ENCODE results near the gene CARS2.
"Not testable (repeated sequence)": the region's sequence is repeated elsewhere in the genome, so short reads cannot be mapped to it uniquely, and the experiment has no call there.

Gene CARS2

DNA sequence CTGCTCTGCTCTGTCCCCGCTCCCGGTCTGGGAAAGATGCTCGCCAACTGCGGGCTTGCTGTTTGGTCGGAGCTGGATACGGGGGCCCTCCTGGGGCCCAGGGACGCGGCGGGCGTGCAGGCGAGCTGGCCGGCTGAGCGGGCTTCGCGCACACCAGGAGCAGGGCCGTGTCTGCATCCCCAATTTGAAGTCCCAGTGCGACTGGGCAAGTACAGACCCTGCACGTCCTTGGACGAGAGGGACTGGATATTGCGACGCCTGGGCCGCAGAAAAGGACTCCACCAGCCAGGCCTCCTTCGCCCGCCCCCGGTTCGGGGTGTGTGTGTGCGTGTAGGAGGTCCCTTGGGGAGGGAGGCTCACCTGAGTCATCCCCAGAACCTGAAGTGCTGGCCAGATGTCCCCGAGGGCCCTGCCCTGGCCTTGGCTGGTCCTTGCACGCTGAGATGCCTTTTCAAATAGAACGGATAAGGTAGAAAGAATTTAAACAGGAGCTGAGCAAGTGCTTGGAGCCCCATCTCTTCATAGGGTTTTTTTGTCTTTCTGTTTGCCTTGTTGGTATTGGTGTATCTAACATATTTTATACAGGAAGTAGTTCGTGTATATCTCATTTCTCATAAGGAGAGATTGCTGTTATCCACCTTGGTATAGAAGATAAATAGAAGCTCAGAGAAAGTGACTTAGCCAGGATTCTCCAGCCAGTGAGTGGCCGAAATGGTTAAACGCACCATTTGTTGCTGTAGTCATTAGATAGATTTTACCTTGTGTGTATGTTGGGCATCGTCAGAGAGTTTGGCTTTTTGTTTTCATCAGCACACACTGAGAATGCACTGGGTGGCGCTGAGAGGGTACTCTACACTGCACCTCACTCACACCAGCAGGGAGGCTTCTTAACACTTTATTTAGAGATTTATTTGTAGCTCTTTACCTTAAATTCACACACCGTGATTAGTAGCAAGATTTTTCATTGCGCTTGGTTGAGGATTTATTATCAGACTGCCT lies 89.5 kb downstream of the CARS2 start:
- WGBS, 2 experiments (ENCODE audit: insufficient coverage in 2 of 2) = 6 to 8% methylated on average over 25 to 32 of the region's 37 CpGs
- Histone ChIP-seq H3K36me3 (ENCODE audit: control insufficient read depth, insufficient read depth, low read length) (peaks cover 6% of the 10 kb centered on the region), H3K27ac (ENCODE audit: low read depth, low read length, severe bottlenecking) (peak overlapping the region; percentile 57), H3K4me1 (ENCODE audit: control insufficient read depth, insufficient read depth, low read length, poor library complexity, severe bottlenecking) (peaks cover 8% of the 10 kb centered on the region), H3K4me3 (ENCODE audit: extremely low read depth, insufficient read depth, low read length, poor library complexity, severe bottlenecking) (peak overlapping the region; percentile 86), H3K9me3 (ENCODE audit: control insufficient read depth, low read length) (no peaks in the 10 kb centered on the region)

GRCh38 chr13:110615322-110616102 lies 90.4 kb downstream of the CARS2 start, which contains the start of gene NAXD:
Gene NAXD (plus strand): TSS chr13:110615545. CDS start chr13:110615602, 57 bp downstream.
- no peaks in the 10 kb centered on the region for H3K9me3 ChIP-seq (ENCODE audit: control insufficient read depth, low read length)
- peak within 1 kb of the TSS; percentile 86 for H3K4me3 ChIP-seq (ENCODE audit: extremely low read depth, insufficient read depth, low read length, poor library complexity, severe bottlenecking)
- H3K27ac ChIP-seq (ENCODE audit: low read depth, low read length, severe bottlenecking) = peak within 1 kb of the TSS; percentile 57
- H3K4me1 ChIP-seq (ENCODE audit: control insufficient read depth, insufficient read depth, low read length, poor library complexity, severe bottlenecking) = peaks cover 8% of the 10 kb centered on the region
- WGBS, 2 experiments (ENCODE audit: insufficient coverage in 2 of 2) = 3% methylated on average over 70 to 82 of the region's 95 CpGs
- peaks cover 6% of the 10 kb centered on the region for H3K36me3 ChIP-seq (ENCODE audit: control insufficient read depth, insufficient read depth, low read length)

- H3K27ac ChIP-seq (ENCODE audit: low read depth, low read length, severe bottlenecking) = peak overlapping the region; percentile 57
- peak overlapping the region; percentile 86 for H3K4me3 ChIP-seq (ENCODE audit: extremely low read depth, insufficient read depth, low read length, poor library complexity, severe bottlenecking)
These were observed 91.0 kb downstream of the CARS2 start for GRCh38 chr13:110615005-110615321.

DNA sequence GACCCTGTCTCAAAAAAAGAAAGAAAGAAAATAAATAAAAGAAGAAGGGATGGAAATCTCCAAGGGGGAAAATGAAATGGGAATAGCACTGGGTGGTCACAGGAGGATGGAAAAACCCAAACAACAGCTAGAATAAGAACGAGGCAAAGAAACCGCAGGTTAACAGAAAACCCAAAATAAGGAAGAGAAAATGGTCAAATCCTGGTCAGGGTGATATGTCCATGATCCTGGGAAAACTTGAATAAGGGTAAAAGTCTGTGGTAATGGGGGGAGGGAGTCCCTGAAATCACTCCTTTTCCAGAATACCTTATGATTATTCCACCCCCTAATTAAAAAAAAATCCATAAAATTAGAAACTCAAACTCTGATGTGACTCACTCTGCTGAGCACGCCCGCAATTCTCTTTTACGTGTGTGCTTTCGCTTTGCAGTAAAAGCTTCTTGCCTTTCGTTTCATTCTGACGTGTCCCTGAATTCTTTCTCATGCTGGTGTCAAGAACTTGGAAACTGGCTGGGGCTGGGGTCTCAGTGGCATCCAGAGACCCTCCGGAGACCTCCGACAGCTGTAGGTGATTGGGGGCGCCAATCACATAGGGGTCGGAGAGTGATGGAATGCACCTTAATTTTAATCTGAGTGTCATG lies 94.8 kb downstream of the CARS2 start:
- H3K4me1 ChIP-seq (ENCODE audit: control insufficient read depth, insufficient read depth, low read length, poor library complexity, severe bottlenecking) = no peaks in the 10 kb centered on the region
- 90 to 94% methylated on average over 10 of the region's 12 CpGs for WGBS, 2 experiments (ENCODE audit: insufficient coverage in 2 of 2)
- no peaks in the 10 kb centered on the region for H3K36me3 ChIP-seq (ENCODE audit: control insufficient read depth, insufficient read depth, low read length)
- no peaks in the 10 kb centered on the region for H3K9me3 ChIP-seq (ENCODE audit: control insufficient read depth, low read length)
- no peak overlapping the region for H3K4me3 ChIP-seq (ENCODE audit: extremely low read depth, insufficient read depth, low read length, poor library complexity, severe bottlenecking)
- no peak overlapping the region for H3K27ac ChIP-seq (ENCODE audit: low read depth, low read length, severe bottlenecking)

More at GRCh38 chr13:110615005-110615321, 91.0 kb downstream of the CARS2 start:
- Histone ChIP-seq H3K36me3 (ENCODE audit: control insufficient read depth, insufficient read depth, low read length) (peaks cover 6% of the 10 kb centered on the region), H3K4me1 (ENCODE audit: control insufficient read depth, insufficient read depth, low read length, poor library complexity, severe bottlenecking) (peaks cover 8% of the 10 kb centered on the region), H3K9me3 (ENCODE audit: control insufficient read depth, low read length) (no peaks in the 10 kb centered on the region)
- 93 to 94% methylated on average over 11 of the region's 11 CpGs for WGBS, 2 experiments (ENCODE audit: insufficient coverage in 2 of 2)

GRCh38 chr13:110607675-110608224 lies 98.2 kb downstream of the CARS2 start:
- Histone ChIP-seq H3K9me3 (ENCODE audit: control insufficient read depth, low read length) (peaks cover 3% of the 10 kb centered on the region), H3K4me3 (ENCODE audit: extremely low read depth, insufficient read depth, low read length, poor library complexity, severe bottlenecking) (no peak overlapping the region), H3K27ac (ENCODE audit: low read depth, low read length, severe bottlenecking) (no peak overlapping the region), H3K4me1 (ENCODE audit: control insufficient read depth, insufficient read depth, low read length, poor library complexity, severe bottlenecking) (no peaks in the 10 kb centered on the region), H3K36me3 (ENCODE audit: control insufficient read depth, insufficient read depth, low read length) (no peaks in the 10 kb centered on the region)
- WGBS, 2 experiments (ENCODE audit: insufficient coverage in 2 of 2) = 93% methylated on average over 3 of the region's 3 CpGs; no CpG with 5 or more reads in 1 of the 2 experiments

GRCh38 chr13:110606281-110606680 lies 99.6 kb downstream of the CARS2 start:
- H3K4me1 ChIP-seq (ENCODE audit: control insufficient read depth, insufficient read depth, low read length, poor library complexity, severe bottlenecking); H3K36me3 ChIP-seq (ENCODE audit: control insufficient read depth, insufficient read depth, low read length); H3K27ac ChIP-seq (ENCODE audit: low read depth, low read length, severe bottlenecking); H3K4me3 ChIP-seq (ENCODE audit: extremely low read depth, insufficient read depth, low read length, poor library complexity, severe bottlenecking); H3K9me3 ChIP-seq (ENCODE audit: control insufficient read depth, low read length): not testable (repeated sequence)
- WGBS, 2 experiments (ENCODE audit: insufficient coverage in 2 of 2) = 93% methylated on average over 5 of the region's 33 CpGs; no CpG with 5 or more reads in 1 of the 2 experiments

- 100% methylated on average over 1 to 2 of the region's 6 CpGs for WGBS, 2 experiments (ENCODE audit: insufficient coverage in 2 of 2)
- no peaks in the 10 kb centered on the region for H3K4me1 ChIP-seq (ENCODE audit: control insufficient read depth, insufficient read depth, low read length, poor library complexity, severe bottlenecking)
- no peaks in the 10 kb centered on the region for H3K36me3 ChIP-seq (ENCODE audit: control insufficient read depth, insufficient read depth, low read length)
- H3K4me3 ChIP-seq (ENCODE audit: extremely low read depth, insufficient read depth, low read length, poor library complexity, severe bottlenecking) = no peak overlapping the region
- H3K9me3 ChIP-seq (ENCODE audit: control insufficient read depth, low read length) = peaks cover 3% of the 10 kb centered on the region
- H3K27ac ChIP-seq (ENCODE audit: low read depth, low read length, severe bottlenecking) = no peak overlapping the region
These were observed 100.8 kb downstream of the CARS2 start for GRCh38 chr13:110605132-110605531.

DNA sequence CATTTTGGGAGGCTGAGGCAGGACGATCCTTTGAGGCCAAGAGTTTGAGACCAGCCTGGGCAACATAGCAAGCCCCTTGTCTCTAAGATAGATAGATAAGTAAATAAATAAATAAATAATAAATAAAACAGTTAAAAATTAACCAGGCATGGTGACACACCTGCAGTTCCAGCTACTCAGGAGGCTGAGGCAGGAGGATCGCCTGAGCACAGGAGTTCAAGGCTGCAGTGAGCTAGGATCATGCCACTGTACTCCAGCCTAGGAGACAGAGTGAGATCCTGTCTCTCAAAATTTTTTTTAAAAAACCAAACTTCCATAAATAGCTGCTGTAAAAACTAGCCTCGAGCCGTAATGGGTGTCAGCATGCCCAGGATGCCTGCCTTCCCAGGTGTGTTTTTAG lies 104.9 kb downstream of the CARS2 start:
- Histone ChIP-seq H3K9me3 (ENCODE audit: control insufficient read depth, low read length) (peaks cover 3% of the 10 kb centered on the region), H3K4me1 (ENCODE audit: control insufficient read depth, insufficient read depth, low read length, poor library complexity, severe bottlenecking) (no peaks in the 10 kb centered on the region), H3K36me3 (ENCODE audit: control insufficient read depth, insufficient read depth, low read length) (no peaks in the 10 kb centered on the region), H3K27ac (ENCODE audit: low read depth, low read length, severe bottlenecking) (no peak overlapping the region), H3K4me3 (ENCODE audit: extremely low read depth, insufficient read depth, low read length, poor library complexity, severe bottlenecking) (no peak overlapping the region)
- WGBS, 2 experiments (ENCODE audit: insufficient coverage in 2 of 2) = 86 to 91% methylated on average over 3 of the region's 4 CpGs

- Histone ChIP-seq H3K4me3 (ENCODE audit: extremely low read depth, insufficient read depth, low read length, poor library complexity, severe bottlenecking) (no peak overlapping the region), H3K36me3 (ENCODE audit: control insufficient read depth, insufficient read depth, low read length) (no peaks in the 10 kb centered on the region), H3K9me3 (ENCODE audit: control insufficient read depth, low read length) (peaks cover 3% of the 10 kb centered on the region), H3K4me1 (ENCODE audit: control insufficient read depth, insufficient read depth, low read length, poor library complexity, severe bottlenecking) (no peaks in the 10 kb centered on the region), H3K27ac (ENCODE audit: low read depth, low read length, severe bottlenecking) (no peak overlapping the region)
- WGBS, 2 experiments (ENCODE audit: insufficient coverage in 2 of 2) = 74 to 91% methylated on average over 7 to 10 of the region's 10 CpGs
These were observed 105.6 kb downstream of the CARS2 start for GRCh38 chr13:110600261-110600819.

All from mesodermal cell (in vitro differentiated cells).